ENCODE measurements around the gene JMJD1C.

The JMJD1C gene

DNA sequence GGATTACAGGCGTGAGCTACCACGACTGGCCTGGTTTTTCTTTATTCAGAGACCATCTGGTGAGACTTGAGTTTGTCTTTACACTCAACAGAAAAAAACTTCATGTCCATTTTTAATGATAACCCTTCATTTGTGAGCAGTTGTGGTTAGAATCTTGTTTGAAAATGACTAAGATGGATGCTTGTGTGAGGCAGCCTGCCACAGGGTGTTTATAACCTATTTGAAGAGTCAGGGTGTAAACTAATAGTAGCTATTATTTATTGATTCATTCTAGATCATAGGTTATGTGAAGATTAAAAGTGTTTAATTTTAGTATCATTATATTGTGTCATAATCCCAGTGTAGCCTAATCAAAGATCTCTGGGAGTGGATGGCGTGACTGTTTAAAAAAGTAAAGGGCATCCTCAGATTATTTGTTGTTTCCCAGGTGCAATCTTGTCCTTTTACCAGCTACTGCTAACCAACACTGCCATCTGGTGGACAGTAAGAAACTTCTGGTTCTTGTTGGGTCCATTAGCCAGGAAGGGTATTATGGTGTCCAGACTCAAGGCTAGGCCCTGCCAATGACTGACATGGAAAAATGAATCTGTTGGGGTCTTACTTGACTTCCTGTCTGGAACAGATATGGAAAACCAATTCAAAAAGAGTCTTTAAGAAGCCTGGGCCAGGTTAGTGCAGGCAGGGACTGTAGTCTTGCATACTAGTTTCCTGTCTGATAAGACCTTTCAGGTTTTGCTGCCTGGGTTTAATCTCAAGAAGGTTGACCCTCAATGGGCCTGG is 307.7 kb downstream of the JMJD1C start:
- no peak overlapping the region for H3K4me3 ChIP-seq (ENCODE audit: low read depth, low read length)
- ChIA-PET CTCF (interaction anchor here (0.6 to 4.9 kb wide), 34 partner anchors 9 to 720 kb away, joined by 3 to 29 read pairs (median 4); no protein-coding TSS in a partner anchor), POLR2A (interaction anchor here (0.9 to 1.3 kb wide), 2 partner anchors 25 to 549 kb away, joined by 3 to 5 read pairs; partner anchors contain the start of gene NRBF2)
- TF ChIP-seq ZNF660 (tag by site-specific recombination; IDR thresholded peaks at IDR 0.05) (peak; percentile 54; the same call in 1 of the 2 replicates), SP7 (tag by site-specific recombination; IDR thresholded peaks at IDR 0.05) (peak; percentile 97), ZNF473 (tag by site-specific recombination; IDR thresholded peaks at IDR 0.05) (no peak), ZEB2 (tag by site-specific recombination; IDR thresholded peaks at IDR 0.05) (peak; percentile 20; the same call in 1 of the 2 replicates), ZNF423 (tag by site-specific recombination; IDR thresholded peaks at IDR 0.05) (no peak), ZNF2 (tag by site-specific recombination; IDR thresholded peaks at IDR 0.05) (peak; percentile 94), ZNF558 (tag by site-specific recombination; IDR thresholded peaks at IDR 0.05) (no peak), ZNF16 (tag by site-specific recombination; IDR thresholded peaks at IDR 0.05; ENCODE audit: low read depth) (no peak), ZNF785 (tag by site-specific recombination; IDR thresholded peaks at IDR 0.05) (no peak), ZNF654 (tag by site-specific recombination; IDR thresholded peaks at IDR 0.05; ENCODE audit: low read depth) (peak; percentile 94), ZFP41 (tag by site-specific recombination; IDR thresholded peaks at IDR 0.05; ENCODE audit: borderline replicate concordance) (no peak), MEIS1 (CRISPR knock-in tag; IDR thresholded peaks at IDR 0.05; ENCODE audit: borderline replicate concordance) (no peak), ZNF677 (tag by site-specific recombination; IDR thresholded peaks at IDR 0.05) (no peak)
- TF ChIP-seq, protein P1, sequence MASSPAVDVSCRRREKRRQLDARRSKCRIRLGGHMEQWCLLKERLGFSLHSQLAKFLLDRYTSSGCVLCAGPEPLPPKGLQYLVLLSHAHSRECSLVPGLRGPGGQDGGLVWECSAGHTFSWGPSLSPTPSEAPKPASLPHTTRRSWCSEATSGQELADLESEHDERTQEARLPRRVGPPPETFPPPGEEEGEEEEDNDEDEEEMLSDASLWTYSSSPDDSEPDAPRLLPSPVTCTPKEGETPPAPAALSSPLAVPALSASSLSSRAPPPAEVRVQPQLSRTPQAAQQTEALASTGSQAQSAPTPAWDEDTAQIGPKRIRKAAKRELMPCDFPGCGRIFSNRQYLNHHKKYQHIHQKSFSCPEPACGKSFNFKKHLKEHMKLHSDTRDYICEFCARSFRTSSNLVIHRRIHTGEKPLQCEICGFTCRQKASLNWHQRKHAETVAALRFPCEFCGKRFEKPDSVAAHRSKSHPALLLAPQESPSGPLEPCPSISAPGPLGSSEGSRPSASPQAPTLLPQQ (tag by site-specific recombination; IDR thresholded peaks at IDR 0.05) = 0 out of 2 replicates have a peak, but pooled peaks have one; percentile 21
- TF ChIP-seq, protein P2, sequence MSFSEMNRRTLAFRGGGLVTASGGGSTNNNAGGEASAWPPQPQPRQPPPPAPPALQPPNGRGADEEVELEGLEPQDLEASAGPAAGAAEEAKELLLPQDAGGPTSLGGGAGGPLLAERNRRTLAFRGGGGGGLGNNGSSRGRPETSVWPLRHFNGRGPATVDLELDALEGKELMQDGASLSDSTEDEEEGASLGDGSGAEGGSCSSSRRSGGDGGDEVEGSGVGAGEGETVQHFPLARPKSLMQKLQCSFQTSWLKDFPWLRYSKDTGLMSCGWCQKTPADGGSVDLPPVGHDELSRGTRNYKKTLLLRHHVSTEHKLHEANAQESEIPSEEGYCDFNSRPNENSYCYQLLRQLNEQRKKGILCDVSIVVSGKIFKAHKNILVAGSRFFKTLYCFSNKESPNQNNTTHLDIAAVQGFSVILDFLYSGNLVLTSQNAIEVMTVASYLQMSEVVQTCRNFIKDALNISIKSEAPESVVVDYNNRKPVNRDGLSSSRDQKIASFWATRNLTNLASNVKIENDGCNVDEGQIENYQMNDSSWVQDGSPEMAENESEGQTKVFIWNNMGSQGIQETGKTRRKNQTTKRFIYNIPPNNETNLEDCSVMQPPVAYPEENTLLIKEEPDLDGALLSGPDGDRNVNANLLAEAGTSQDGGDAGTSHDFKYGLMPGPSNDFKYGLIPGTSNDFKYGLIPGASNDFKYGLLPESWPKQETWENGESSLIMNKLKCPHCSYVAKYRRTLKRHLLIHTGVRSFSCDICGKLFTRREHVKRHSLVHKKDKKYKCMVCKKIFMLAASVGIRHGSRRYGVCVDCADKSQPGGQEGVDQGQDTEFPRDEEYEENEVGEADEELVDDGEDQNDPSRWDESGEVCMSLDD (tag by site-specific recombination; IDR thresholded peaks at IDR 0.05) = no peak
- TF ChIP-seq, protein P3, sequence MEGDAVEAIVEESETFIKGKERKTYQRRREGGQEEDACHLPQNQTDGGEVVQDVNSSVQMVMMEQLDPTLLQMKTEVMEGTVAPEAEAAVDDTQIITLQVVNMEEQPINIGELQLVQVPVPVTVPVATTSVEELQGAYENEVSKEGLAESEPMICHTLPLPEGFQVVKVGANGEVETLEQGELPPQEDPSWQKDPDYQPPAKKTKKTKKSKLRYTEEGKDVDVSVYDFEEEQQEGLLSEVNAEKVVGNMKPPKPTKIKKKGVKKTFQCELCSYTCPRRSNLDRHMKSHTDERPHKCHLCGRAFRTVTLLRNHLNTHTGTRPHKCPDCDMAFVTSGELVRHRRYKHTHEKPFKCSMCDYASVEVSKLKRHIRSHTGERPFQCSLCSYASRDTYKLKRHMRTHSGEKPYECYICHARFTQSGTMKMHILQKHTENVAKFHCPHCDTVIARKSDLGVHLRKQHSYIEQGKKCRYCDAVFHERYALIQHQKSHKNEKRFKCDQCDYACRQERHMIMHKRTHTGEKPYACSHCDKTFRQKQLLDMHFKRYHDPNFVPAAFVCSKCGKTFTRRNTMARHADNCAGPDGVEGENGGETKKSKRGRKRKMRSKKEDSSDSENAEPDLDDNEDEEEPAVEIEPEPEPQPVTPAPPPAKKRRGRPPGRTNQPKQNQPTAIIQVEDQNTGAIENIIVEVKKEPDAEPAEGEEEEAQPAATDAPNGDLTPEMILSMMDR (tag by site-specific recombination; IDR thresholded peaks at IDR 0.05) = peak; percentile 43; the same call in 1 of the 2 replicates
- TF ChIP-seq, protein P4, sequence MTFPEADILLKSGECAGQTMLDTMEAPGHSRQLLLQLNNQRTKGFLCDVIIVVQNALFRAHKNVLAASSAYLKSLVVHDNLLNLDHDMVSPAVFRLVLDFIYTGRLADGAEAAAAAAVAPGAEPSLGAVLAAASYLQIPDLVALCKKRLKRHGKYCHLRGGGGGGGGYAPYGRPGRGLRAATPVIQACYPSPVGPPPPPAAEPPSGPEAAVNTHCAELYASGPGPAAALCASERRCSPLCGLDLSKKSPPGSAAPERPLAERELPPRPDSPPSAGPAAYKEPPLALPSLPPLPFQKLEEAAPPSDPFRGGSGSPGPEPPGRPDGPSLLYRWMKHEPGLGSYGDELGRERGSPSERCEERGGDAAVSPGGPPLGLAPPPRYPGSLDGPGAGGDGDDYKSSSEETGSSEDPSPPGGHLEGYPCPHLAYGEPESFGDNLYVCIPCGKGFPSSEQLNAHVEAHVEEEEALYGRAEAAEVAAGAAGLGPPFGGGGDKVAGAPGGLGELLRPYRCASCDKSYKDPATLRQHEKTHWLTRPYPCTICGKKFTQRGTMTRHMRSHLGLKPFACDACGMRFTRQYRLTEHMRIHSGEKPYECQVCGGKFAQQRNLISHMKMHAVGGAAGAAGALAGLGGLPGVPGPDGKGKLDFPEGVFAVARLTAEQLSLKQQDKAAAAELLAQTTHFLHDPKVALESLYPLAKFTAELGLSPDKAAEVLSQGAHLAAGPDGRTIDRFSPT (tag by site-specific recombination; IDR thresholded peaks at IDR 0.05) = no peak
- no peaks in the 10 kb centered on the region for H3K4me1 ChIP-seq (ENCODE audit: control insufficient read depth, insufficient read depth, low read length)
- H3K27ac ChIP-seq (ENCODE audit: extremely low read depth, low read depth, low read length) = no peak overlapping the region
- H3K36me3 ChIP-seq (ENCODE audit: control insufficient read depth in 2 of 2, insufficient read depth in 1 of 2, low read length in 2 of 2) = peaks cover 0 to 23% of the 10 kb centered on the region in 2 experiments; a peak in 1 of 3 replicates
- no peaks in the 10 kb centered on the region for H3K9me3 ChIP-seq (ENCODE audit: control insufficient read depth, insufficient read depth, low read depth, low read length)

Data from HEK293 (cell line).